Smooth muscle cell (in vitro differentiated cells): Measurements from ENCODE around the gene TIGD3. TPM values are rescaled to one million over a fixed set of nuclear protein-coding genes. Genes with fewer than 3 reads are reported as not detected.
A peak's percentile ranks its signal among the peaks of the same experiment; 100 is the strongest.

Experiments
- DNase-seq: peaks from one replicate; lab custom pipeline; 2025; ENCODE audit not compliant: unreplicated experiment; lab: John Stamatoyannopoulos, UW
- H2AFZ ChIP-seq: fragments of 200-600 bp; sonication (generic); 2 replicates; pipeline ENCODE4 v1.6.0; 2016; ENCODE audit warnings: antibody characterized with exemption, low read depth, mild to moderate bottlenecking
- H3F3A ChIP-seq: fragments of 200-600 bp; sonication (generic); 2 replicates; pipeline ENCODE4 v1.6.0; 2017; ENCODE audit warnings: antibody characterized with exemption, low read depth
- H3K27ac ChIP-seq: fragments of 200-600 bp; sonication (generic); 2 replicates; pipeline ENCODE4 v1.5.1; 2016; ENCODE audit warnings: low read depth, mild to moderate bottlenecking
- H3K27me3 ChIP-seq: fragments of 200-600 bp; sonication (generic); 2 replicates; pipeline ENCODE4 v1.6.1; 2016; ENCODE audit warnings: low read depth, mild to moderate bottlenecking
- H3K36me3 ChIP-seq: fragments of 200-600 bp; sonication (generic); 2 replicates; pipeline ENCODE4 v1.5.1; 2016; ENCODE audit warnings: low read depth
- H3K4me1 ChIP-seq: fragments of 200-600 bp; sonication (generic); 2 replicates; pipeline ENCODE4 v1.5.1; 2016; ENCODE audit warnings: low read depth
- H3K4me2 ChIP-seq: fragments of 200-600 bp; sonication (generic); 2 replicates; pipeline ENCODE4 v1.6.0; 2016; ENCODE audit warnings: mild to moderate bottlenecking
- H3K4me3 ChIP-seq: fragments of 200-600 bp; sonication (generic); 2 replicates; pipeline ENCODE4 v1.5.1; 2016; ENCODE audit warnings: mild to moderate bottlenecking
- H3K79me2 ChIP-seq: fragments of 200-600 bp; sonication (generic); 2 replicates; pipeline ENCODE4 v1.6.0; 2016; ENCODE audit warnings: low read depth, mild to moderate bottlenecking
- H3K9ac ChIP-seq: fragments of 200-600 bp; sonication (generic); 2 replicates; pipeline ENCODE4 v1.6.0; 2016; ENCODE audit warnings: low read depth
- H3K9me3 ChIP-seq: fragments of 200-600 bp; sonication (generic); replicated peaks from 2 replicates; pipeline ENCODE4 v1.5.1; 2016; ENCODE audit warnings: low read depth
- H4K20me1 ChIP-seq: fragments of 200-600 bp; sonication (generic); 2 replicates; pipeline ENCODE4 v1.6.0; 2016; ENCODE audit warnings: low read depth
- WGBS: methylation state at CpG from one replicate; pipeline ENCODE4 v1.1.7; 2016; ENCODE audit warnings: low lambda C conversion rate; 5-methylcytosine and 5-hydroxymethylcytosine counted together
- polyA plus RNA-seq: library from polyadenylated mRNA; unstranded; fragments of >200 nt; fragmentation: Nextera tagmentation; extraction: Ambion mirVana; gene quantifications from 2 replicates; pipeline ENCODE4 v1.2.1, GENCODE V29; 2016
- total RNA-seq: library from RNA; depleted of rRNA; stranded (reverse); fragments of >200 nt; gene quantifications from 2 replicates; pipeline ENCODE4 v1.2.3, GENCODE V29; 2014
- TF ChIP-seq, protein P1 (sequence below): fragments of 200-600 bp; sonication (generic); IDR thresholded peaks from 2 replicates; pipeline ENCODE4 v1.5.1; 2017; ENCODE audit warnings: borderline replicate concordance, mild to moderate bottlenecking, antibody characterized with exemption; ENCODE audit not compliant: insufficient read depth, poor library complexity, severe bottlenecking

Gene TIGD3
- total and polyA plus RNA-seq, 2 experiments from 2014 or later: 0.49 TPM; not detected in 1

DNA sequence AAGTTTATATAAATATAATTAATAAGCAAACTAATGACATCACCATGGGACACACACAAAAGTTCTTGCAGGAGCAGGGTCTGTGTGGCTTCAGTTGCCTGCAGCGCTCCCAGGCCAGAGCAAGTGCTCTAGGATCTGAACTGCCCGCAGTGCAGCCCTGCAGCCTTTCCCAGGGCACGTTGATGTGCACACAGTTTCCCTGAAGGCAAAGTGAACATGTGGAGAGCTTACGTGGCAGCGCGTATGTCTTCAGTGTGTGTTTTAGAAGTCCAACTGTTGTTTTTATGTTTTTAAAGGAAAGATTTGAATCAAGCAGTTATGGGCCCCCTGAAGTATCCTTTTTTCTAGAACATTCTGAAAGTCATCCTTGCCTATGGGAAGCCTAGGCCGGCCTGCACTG is 1.2 kb upstream of the TIGD3 start:
- TF ChIP-seq, protein P1, sequence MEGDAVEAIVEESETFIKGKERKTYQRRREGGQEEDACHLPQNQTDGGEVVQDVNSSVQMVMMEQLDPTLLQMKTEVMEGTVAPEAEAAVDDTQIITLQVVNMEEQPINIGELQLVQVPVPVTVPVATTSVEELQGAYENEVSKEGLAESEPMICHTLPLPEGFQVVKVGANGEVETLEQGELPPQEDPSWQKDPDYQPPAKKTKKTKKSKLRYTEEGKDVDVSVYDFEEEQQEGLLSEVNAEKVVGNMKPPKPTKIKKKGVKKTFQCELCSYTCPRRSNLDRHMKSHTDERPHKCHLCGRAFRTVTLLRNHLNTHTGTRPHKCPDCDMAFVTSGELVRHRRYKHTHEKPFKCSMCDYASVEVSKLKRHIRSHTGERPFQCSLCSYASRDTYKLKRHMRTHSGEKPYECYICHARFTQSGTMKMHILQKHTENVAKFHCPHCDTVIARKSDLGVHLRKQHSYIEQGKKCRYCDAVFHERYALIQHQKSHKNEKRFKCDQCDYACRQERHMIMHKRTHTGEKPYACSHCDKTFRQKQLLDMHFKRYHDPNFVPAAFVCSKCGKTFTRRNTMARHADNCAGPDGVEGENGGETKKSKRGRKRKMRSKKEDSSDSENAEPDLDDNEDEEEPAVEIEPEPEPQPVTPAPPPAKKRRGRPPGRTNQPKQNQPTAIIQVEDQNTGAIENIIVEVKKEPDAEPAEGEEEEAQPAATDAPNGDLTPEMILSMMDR: no peak
- H3K36me3 ChIP-seq: peaks cover 14% of the 10 kb centered on the region
- no peak overlapping the region for H2AFZ ChIP-seq
- no peak overlapping the region for H3K4me3 ChIP-seq
- H3F3A ChIP-seq: peaks cover 26% of the 10 kb centered on the region
- DNase-seq: no peak
- H4K20me1 ChIP-seq: peaks cover 41% of the 10 kb centered on the region
- H3K27me3 ChIP-seq: peaks cover 34% of the 10 kb centered on the region
- no peaks in the 10 kb centered on the region for H3K9me3 ChIP-seq
- H3K9ac ChIP-seq: no peak overlapping the region
- peak overlapping the region; percentile 85 for H3K4me2 ChIP-seq
- H3K4me1 ChIP-seq: no peaks in the 10 kb centered on the region
- peak overlapping the region; percentile 23 for H3K27ac ChIP-seq
- 89% methylated on average over 7 of the region's 7 CpGs for WGBS
- H3K79me2 ChIP-seq: no peaks in the 10 kb centered on the region

DNA sequence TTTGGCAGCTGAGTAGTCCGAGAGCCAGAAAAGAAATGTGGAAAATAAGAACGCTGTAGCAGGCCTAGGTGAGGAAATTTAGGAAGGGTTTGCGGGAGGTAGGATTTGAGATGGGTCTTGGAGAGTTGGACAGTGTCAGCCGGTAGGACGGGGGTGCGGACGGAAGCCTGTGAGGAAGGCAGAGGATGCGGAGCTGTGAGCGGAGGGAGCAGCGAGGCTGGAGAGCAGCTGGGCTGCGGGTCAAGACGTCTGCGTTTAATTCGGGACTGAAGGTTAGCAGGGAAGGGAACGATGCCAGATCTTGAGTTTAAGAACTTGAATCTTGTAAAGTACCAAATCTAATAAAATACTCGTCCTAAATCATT is 669 bp upstream of the TIGD3 start:
- Histone ChIP-seq H3K36me3 (peaks cover 11% of the 10 kb centered on the region), H3K27ac (peak overlapping the region; percentile 23), H3K79me2 (no peaks in the 10 kb centered on the region), H3K27me3 (peaks cover 34% of the 10 kb centered on the region), H3K4me3 (peak overlapping the region; percentile 56), H3K4me1 (no peaks in the 10 kb centered on the region), H3K9ac (no peak overlapping the region), H2AFZ (no peak overlapping the region), H3K9me3 (no peaks in the 10 kb centered on the region), H4K20me1 (peaks cover 37% of the 10 kb centered on the region), H3F3A (peaks cover 26% of the 10 kb centered on the region), H3K4me2 (peak overlapping the region; percentile 85)
- 29% methylated on average over 16 of the region's 16 CpGs for WGBS
- TF ChIP-seq, protein P1: no peak
- DNase-seq: no peak

DNA sequence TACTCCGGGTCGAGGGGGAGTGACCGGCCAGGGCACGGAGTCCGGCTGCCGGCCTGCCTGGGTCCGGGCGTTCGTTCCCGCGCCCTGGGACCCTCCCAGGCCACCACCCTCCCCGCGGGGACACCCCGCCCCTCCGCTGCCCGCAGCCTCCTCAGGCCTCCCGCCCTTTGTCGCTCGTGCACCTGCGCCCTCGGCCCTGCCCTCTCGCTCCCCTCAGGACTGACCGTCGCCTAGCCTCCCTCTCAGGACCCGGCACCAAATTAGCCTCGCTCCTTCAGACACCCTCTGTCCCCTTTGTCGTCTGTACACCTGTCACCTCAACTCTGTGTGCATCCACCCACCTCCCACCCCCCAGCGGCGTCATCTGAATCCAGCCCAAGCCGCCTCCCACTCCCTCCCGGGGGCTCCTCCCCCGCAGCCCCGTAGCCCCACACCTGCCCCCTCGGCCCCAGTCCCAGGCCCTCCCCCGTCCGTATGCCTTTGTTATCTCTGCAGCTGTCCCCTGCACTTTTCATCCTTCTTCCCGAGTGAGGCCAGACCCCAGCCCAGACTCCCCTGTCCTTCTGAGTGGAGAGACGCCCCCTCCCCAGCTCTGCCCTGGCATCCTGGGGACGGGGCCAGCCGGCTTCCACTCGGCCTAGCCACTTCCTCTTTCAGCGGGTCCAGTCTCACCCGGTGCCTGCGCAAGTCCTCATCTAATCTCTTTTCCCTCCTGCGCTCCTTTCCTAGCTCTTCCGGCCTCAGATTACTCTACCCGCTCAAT is 643 bp downstream of the TIGD3 start:
- H3F3A ChIP-seq: peaks cover 26% of the 10 kb centered on the region
- H3K79me2 ChIP-seq: no peaks in the 10 kb centered on the region
- H3K27ac ChIP-seq: no peak overlapping the region
- H3K4me1 ChIP-seq: no peaks in the 10 kb centered on the region
- H3K36me3 ChIP-seq: peaks cover 6% of the 10 kb centered on the region
- TF ChIP-seq, protein P1: no peak
- peak overlapping the region; percentile 85 for H3K4me2 ChIP-seq
- no peak overlapping the region for H2AFZ ChIP-seq
- peaks cover 29% of the 10 kb centered on the region for H4K20me1 ChIP-seq
- no peaks in the 10 kb centered on the region for H3K9me3 ChIP-seq
- peaks cover 34% of the 10 kb centered on the region for H3K27me3 ChIP-seq
- peak overlapping the region; percentile 56 for H3K4me3 ChIP-seq
- DNase-seq: no peak
- no peak overlapping the region for H3K9ac ChIP-seq
- 8% methylated on average over 11 of the region's 47 CpGs for WGBS

DNA sequence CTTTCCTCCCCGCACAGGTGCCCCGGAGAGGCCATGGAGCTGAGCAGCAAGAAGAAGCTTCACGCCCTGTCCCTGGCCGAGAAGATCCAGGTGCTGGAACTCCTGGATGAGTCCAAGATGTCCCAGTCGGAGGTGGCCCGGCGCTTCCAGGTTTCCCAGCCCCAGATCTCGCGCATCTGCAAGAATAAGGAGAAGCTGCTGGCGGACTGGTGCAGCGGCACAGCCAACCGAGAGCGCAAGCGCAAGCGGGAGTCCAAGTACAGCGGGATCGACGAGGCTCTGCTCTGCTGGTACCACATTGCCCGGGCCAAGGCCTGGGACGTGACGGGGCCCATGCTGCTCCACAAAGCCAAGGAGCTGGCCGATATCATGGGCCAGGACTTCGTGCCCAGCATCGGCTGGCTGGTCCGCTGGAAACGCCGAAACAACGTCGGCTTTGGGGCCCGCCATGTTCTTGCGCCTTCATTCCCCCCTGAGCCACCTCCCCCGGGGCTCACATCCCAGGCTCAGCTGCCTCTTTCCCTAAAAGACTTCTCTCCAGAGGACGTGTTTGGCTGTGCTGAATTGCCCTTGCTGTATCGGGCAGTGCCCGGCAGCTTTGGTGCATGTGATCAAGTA is 1.3 kb downstream of the TIGD3 start:
- peaks cover 34% of the 10 kb centered on the region for H3K27me3 ChIP-seq
- H3K4me2 ChIP-seq: peak overlapping the region; percentile 85
- H3K79me2 ChIP-seq: no peaks in the 10 kb centered on the region
- TF ChIP-seq, protein P1: no peak
- H3K36me3 ChIP-seq: peaks cover 6% of the 10 kb centered on the region
- no peak overlapping the region for H3K9ac ChIP-seq
- peaks cover 24% of the 10 kb centered on the region for H3F3A ChIP-seq
- no peak overlapping the region for H2AFZ ChIP-seq
- WGBS: 56% methylated on average over 35 of the region's 35 CpGs
- no peak overlapping the region for H3K27ac ChIP-seq
- no peaks in the 10 kb centered on the region for H3K9me3 ChIP-seq
- no peaks in the 10 kb centered on the region for H3K4me1 ChIP-seq
- H3K4me3 ChIP-seq: peak overlapping the region; percentile 56
- DNase-seq: no peak
- H4K20me1 ChIP-seq: peaks cover 29% of the 10 kb centered on the region
